Caco-2 (cell line): ENCODE results near the gene RALGPS1. TPM values are rescaled to one million over a fixed set of nuclear protein-coding genes. Genes with fewer than 3 reads are reported as not detected.

ENCODE experiments used
- BruUV-seq: library from RNA; stranded (reverse); fragments of 400-500 nt; replicated peaks from 2 replicates; lab custom pipeline; 2021; lab: Mats Ljungman, UMichigan
- CTCF ChIA-PET: fragments of 300-600 bp; sonication (Branson Sonifier 250); formaldehyde crosslinking; loops from one replicate; lab custom pipeline; 2022; ENCODE audit warnings: antibody characterized with exemption; lab: Charles Lee
- POLR2A ChIA-PET: fragments of 300-600 bp; sonication (Branson Sonifier 250); formaldehyde crosslinking; loops from one replicate; lab custom pipeline; 2022; ENCODE audit warnings: antibody characterized with exemption; lab: Charles Lee
- DNase-seq, 2 experiments: peaks; one replicate each; pipeline versions ENCODE4 v3.0.0 to v3.0.0-alpha.2; 2020 to 2022
- H3K27me3 ChIP-seq: replicated peaks from 2 replicates; pipeline ENCODE4 v1.6.0; 2011; ENCODE audit warnings: low read length; ENCODE audit not compliant: control insufficient read depth, insufficient read depth
- H3K36me3 ChIP-seq: 2 replicates; pipeline ENCODE4 v1.5.1; 2011; ENCODE audit warnings: low read length; ENCODE audit not compliant: control insufficient read depth, insufficient read depth
- H3K4me1 ChIP-seq: fragments of 250-450 bp; sonication (Bioruptor Pico); 2 replicates; pipeline ENCODE4 v1.5.1; 2020; ENCODE audit warnings: mild to moderate bottlenecking
- H3K4me3 ChIP-seq: 2 replicates; pipeline ENCODE4 v1.5.1; 2011; ENCODE audit warnings: low read depth, mild to moderate bottlenecking, control low read depth, low read length
- H3K9me3 ChIP-seq: fragments of 250-450 bp; sonication (Bioruptor Pico); 2 replicates; pipeline ENCODE4 v1.5.1; 2020; ENCODE audit warnings: mild to moderate bottlenecking, moderate library complexity
- H3K27ac Mint-ChIP-seq: one replicate; pipeline ENCODE4 v1.8.0; 2022; ENCODE audit warnings: mixed read lengths; ENCODE audit not compliant: unreplicated experiment
- H3K27me3 Mint-ChIP-seq: one replicate; pipeline ENCODE4 v1.8.0; 2022; ENCODE audit warnings: mixed read lengths; ENCODE audit not compliant: insufficient read depth, unreplicated experiment
- H3K36me3 Mint-ChIP-seq: one replicate; pipeline ENCODE4 v1.8.0; 2022; ENCODE audit warnings: mild to moderate bottlenecking, mixed read lengths; ENCODE audit not compliant: insufficient read depth, unreplicated experiment
- H3K4me1 Mint-ChIP-seq: one replicate; pipeline ENCODE4 v1.8.0; 2022; ENCODE audit warnings: low read depth, mixed read lengths; ENCODE audit not compliant: unreplicated experiment
- H3K4me3 Mint-ChIP-seq: one replicate; pipeline ENCODE4 v1.8.0; 2022; ENCODE audit warnings: mild to moderate bottlenecking, moderate library complexity, mixed read lengths; ENCODE audit not compliant: unreplicated experiment
- H3K9me3 Mint-ChIP-seq: one replicate; pipeline ENCODE4 v1.8.0; 2022; ENCODE audit warnings: mixed read lengths; ENCODE audit not compliant: unreplicated experiment
- CTCF ChIP-seq, 2 experiments: fragments of 200-600 bp in 1 of 2; IDR thresholded peaks; 1 replicate in 1 of 2; 2 replicates in 1 of 2; pipeline versions ENCODE4 v1.5.1 to v1.8.0; 2011 to 2022; ENCODE audit warnings: antibody characterized with exemption in 1 of 2, control low read depth in 1 of 2, inconsistent platforms in 1 of 2, low read depth in 1 of 2, low read length in 1 of 2, mild to moderate bottlenecking in 1 of 2, moderate library complexity in 1 of 2; ENCODE audit not compliant: insufficient read depth in 1 of 2, severe bottlenecking in 1 of 2, unreplicated experiment in 1 of 2
- intact Hi-C: fragments of 100-400 bp; cut with micrococcal nuclease; formaldehyde crosslinking; loops from one replicate; pipeline ENCODE4 v1.10.0; 2022; ENCODE audit not compliant: unreplicated experiment
- total RNA-seq: library from RNA; stranded (reverse); gene quantifications from 2 replicates; pipeline ENCODE4 v1.2.3, GENCODE V29; 2022

The RALGPS1 gene
- total RNA-seq, 1 experiment from 2014 or later, result 41.5 TPM

GRCh38 chr9:127075624-127076372 is 161.2 kb downstream of the RALGPS1 start:
- Mint-ChIP-seq H3K27ac (peak overlapping the region; percentile 73), H3K4me3 (no peak overlapping the region)

GRCh38 chr9:127076860-127077643 is 162.5 kb downstream of the RALGPS1 start:
- no peaks in the 10 kb centered on the region for H3K27me3 ChIP-seq
- Mint-ChIP-seq H3K4me1 (peaks cover 42% of the 10 kb centered on the region), H3K27me3 (no peaks in the 10 kb centered on the region), H3K36me3 (peaks cover 30% of the 10 kb centered on the region), H3K27ac (peak overlapping the region; percentile 73), H3K9me3 (no peaks in the 10 kb centered on the region), H3K4me3 (no peak overlapping the region)
- ChIA-PET CTCF (interaction anchor here (1.5 kb wide), 1 partner anchor 10 kb away, joined by 10 read pairs; no protein-coding TSS in a partner anchor), POLR2A (no interaction called here)
- BruUV-seq, result no TSS peak
- no peak for TF ChIP-seq CTCF (IDR thresholded peaks at IDR 0.05; ENCODE audit: insufficient read depth in 1 of 2, low read depth in 1 of 2, low read length in 1 of 2, severe bottlenecking in 1 of 2, unreplicated experiment in 1 of 2)
- H3K36me3 ChIP-seq, result peaks cover 2% of the 10 kb centered on the region; the same call in 1 of the 2 replicates
- H3K4me1 ChIP-seq, result peaks cover 43% of the 10 kb centered on the region
- no peaks in the 10 kb centered on the region; the same call in none of the 2 replicates for H3K9me3 ChIP-seq
- no peak for DNase-seq
- H3K4me3 ChIP-seq, result no peak overlapping the region
- intact Hi-C loops, result loop anchor here (1.0 to 5.0 kb wide), 3 partner anchors 9 to 120 kb away; no protein-coding TSS in a partner anchor

More at GRCh38 chr9:127075624-127076372, 161.2 kb downstream of the RALGPS1 start:
- no peaks in the 10 kb centered on the region for H3K9me3 Mint-ChIP-seq
- DNase-seq, result peak in 1 of 2 experiments; percentile 30
- ChIA-PET POLR2A (no interaction called here), CTCF (interaction anchor here (1.4 to 1.5 kb wide), 2 partner anchors 9 to 135 kb away, joined by 3 to 10 read pairs; no protein-coding TSS in a partner anchor)
- H3K36me3 ChIP-seq, result no peaks in the 10 kb centered on the region
- peaks cover 43% of the 10 kb centered on the region for H3K4me1 ChIP-seq
- H3K9me3 ChIP-seq, result no peaks in the 10 kb centered on the region; the same call in none of the 2 replicates
- no TSS peak for BruUV-seq
- peaks cover 42% of the 10 kb centered on the region for H3K4me1 Mint-ChIP-seq
- H3K36me3 Mint-ChIP-seq, result peaks cover 36% of the 10 kb centered on the region
- TF ChIP-seq CTCF (IDR thresholded peaks at IDR 0.05; ENCODE audit: insufficient read depth in 1 of 2, low read depth in 1 of 2, low read length in 1 of 2, severe bottlenecking in 1 of 2, unreplicated experiment in 1 of 2), result no peak
- H3K4me3 ChIP-seq, result no peak overlapping the region
- intact Hi-C loops, result loop anchor here (1.0 to 5.0 kb wide), 4 partner anchors 7 to 122 kb away; no protein-coding TSS in a partner anchor
- no peaks in the 10 kb centered on the region for H3K27me3 ChIP-seq
- H3K27me3 Mint-ChIP-seq, result no peaks in the 10 kb centered on the region

GRCh38 chr9:127077644-127077946 is 163.0 kb downstream of the RALGPS1 start:
- intact Hi-C loops, result loop anchor here (5.0 kb wide), 2 partner anchors 50 to 120 kb away; no protein-coding TSS in a partner anchor
- no peaks in the 10 kb centered on the region; the same call in none of the 2 replicates for H3K9me3 ChIP-seq
- no peak overlapping the region for H3K4me3 ChIP-seq
- H3K36me3 ChIP-seq, result peaks cover 2% of the 10 kb centered on the region; the same call in 1 of the 2 replicates
- ChIA-PET CTCF (no interaction called here), POLR2A (no interaction called here)
- no peaks in the 10 kb centered on the region for H3K27me3 ChIP-seq
- BruUV-seq, result no TSS peak
- H3K4me1 ChIP-seq, result peaks cover 43% of the 10 kb centered on the region
- Mint-ChIP-seq H3K36me3 (peaks cover 25% of the 10 kb centered on the region), H3K9me3 (no peaks in the 10 kb centered on the region), H3K4me1 (peaks cover 42% of the 10 kb centered on the region), H3K4me3 (no peak overlapping the region), H3K27ac (peak overlapping the region; percentile 73), H3K27me3 (no peaks in the 10 kb centered on the region)
- no peak for DNase-seq
- TF ChIP-seq CTCF (IDR thresholded peaks at IDR 0.05; ENCODE audit: insufficient read depth in 1 of 2, low read depth in 1 of 2, low read length in 1 of 2, severe bottlenecking in 1 of 2, unreplicated experiment in 1 of 2), result no peak
